Measurements from ENCODE around the gene ELL. TPM values are rescaled to one million over a fixed set of nuclear protein-coding genes. Genes with fewer than 3 reads are reported as not detected.
A peak's percentile ranks its signal among the peaks of the same experiment; 100 is the strongest.

Gene ELL
- total and polyA plus RNA-seq, 9 of the 15 experiments (the other 6 are each of a cell fraction or from before 2014, with no cell fraction given), result 0.24 to 22.5 (median 4.1) TPM

- TF ChIP-seq ARID3B (CRISPR knock-in tag; IDR thresholded peaks at IDR 0.05; ENCODE audit: borderline replicate concordance), result no peak
- TF ChIP-seq, protein P1, sequence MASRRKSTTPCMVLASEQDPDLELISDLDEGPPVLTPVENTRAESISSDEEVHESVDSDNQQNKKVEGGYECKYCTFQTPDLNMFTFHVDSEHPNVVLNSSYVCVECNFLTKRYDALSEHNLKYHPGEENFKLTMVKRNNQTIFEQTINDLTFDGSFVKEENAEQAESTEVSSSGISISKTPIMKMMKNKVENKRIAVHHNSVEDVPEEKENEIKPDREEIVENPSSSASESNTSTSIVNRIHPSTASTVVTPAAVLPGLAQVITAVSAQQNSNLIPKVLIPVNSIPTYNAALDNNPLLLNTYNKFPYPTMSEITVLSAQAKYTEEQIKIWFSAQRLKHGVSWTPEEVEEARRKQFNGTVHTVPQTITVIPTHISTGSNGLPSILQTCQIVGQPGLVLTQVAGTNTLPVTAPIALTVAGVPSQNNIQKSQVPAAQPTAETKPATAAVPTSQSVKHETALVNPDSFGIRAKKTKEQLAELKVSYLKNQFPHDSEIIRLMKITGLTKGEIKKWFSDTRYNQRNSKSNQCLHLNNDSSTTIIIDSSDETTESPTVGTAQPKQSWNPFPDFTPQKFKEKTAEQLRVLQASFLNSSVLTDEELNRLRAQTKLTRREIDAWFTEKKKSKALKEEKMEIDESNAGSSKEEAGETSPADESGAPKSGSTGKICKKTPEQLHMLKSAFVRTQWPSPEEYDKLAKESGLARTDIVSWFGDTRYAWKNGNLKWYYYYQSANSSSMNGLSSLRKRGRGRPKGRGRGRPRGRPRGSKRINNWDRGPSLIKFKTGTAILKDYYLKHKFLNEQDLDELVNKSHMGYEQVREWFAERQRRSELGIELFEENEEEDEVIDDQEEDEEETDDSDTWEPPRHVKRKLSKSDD (conservative IDR thresholded peaks at IDR 0.05; ENCODE audit: low read length), result no peak
- TF ChIP-seq, protein P2, sequence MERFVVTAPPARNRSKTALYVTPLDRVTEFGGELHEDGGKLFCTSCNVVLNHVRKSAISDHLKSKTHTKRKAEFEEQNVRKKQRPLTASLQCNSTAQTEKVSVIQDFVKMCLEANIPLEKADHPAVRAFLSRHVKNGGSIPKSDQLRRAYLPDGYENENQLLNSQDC (CRISPR knock-in tag; IDR thresholded peaks at IDR 0.05), result no peak
- no peak for TF ChIP-seq BDP1 (IDR thresholded peaks at IDR 0.05; ENCODE audit: insufficient read depth, insufficient read length)
- TF ChIP-seq, protein P3, sequence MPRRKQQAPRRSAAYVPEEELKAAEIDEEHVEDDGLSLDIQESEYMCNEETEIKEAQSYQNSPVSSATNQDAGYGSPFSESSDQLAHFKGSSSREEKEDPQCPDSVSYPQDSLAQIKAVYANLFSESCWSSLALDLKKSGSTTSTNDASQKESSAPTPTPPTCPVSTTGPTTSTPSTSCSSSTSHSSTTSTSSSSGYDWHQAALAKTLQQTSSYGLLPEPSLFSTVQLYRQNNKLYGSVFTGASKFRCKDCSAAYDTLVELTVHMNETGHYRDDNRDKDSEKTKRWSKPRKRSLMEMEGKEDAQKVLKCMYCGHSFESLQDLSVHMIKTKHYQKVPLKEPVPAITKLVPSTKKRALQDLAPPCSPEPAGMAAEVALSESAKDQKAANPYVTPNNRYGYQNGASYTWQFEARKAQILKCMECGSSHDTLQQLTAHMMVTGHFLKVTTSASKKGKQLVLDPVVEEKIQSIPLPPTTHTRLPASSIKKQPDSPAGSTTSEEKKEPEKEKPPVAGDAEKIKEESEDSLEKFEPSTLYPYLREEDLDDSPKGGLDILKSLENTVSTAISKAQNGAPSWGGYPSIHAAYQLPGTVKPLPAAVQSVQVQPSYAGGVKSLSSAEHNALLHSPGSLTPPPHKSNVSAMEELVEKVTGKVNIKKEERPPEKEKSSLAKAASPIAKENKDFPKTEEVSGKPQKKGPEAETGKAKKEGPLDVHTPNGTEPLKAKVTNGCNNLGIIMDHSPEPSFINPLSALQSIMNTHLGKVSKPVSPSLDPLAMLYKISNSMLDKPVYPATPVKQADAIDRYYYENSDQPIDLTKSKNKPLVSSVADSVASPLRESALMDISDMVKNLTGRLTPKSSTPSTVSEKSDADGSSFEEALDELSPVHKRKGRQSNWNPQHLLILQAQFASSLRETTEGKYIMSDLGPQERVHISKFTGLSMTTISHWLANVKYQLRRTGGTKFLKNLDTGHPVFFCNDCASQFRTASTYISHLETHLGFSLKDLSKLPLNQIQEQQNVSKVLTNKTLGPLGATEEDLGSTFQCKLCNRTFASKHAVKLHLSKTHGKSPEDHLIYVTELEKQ (CRISPR knock-in tag; IDR thresholded peaks at IDR 0.05), result no peak
- no peak for TF ChIP-seq ZNF184 (CRISPR knock-in tag; IDR thresholded peaks at IDR 0.05)
- peak; percentile 41 for TF ChIP-seq FIP1L1 (IDR thresholded peaks at IDR 0.05; ENCODE audit: low read depth, low read length, poor library complexity, severe bottlenecking)
- no peak for TF ChIP-seq XRCC5 (IDR thresholded peaks at IDR 0.05; ENCODE audit: low read depth, low read length)
- TF ChIP-seq ZBTB33 (CRISPR knock-in tag; IDR thresholded peaks at IDR 0.05), result peak; percentile 8; the same call in 1 of the 2 replicates
- TF ChIP-seq NFE2L1 (tag; IDR thresholded peaks at IDR 0.05; ENCODE audit: borderline replicate concordance, low read depth), result no peak
- no peak for TF ChIP-seq GTF2E2 (tag; IDR thresholded peaks at IDR 0.05)
- TF ChIP-seq, protein P4, sequence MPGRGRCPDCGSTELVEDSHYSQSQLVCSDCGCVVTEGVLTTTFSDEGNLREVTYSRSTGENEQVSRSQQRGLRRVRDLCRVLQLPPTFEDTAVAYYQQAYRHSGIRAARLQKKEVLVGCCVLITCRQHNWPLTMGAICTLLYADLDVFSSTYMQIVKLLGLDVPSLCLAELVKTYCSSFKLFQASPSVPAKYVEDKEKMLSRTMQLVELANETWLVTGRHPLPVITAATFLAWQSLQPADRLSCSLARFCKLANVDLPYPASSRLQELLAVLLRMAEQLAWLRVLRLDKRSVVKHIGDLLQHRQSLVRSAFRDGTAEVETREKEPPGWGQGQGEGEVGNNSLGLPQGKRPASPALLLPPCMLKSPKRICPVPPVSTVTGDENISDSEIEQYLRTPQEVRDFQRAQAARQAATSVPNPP (IDR thresholded peaks at IDR 0.05; ENCODE audit: borderline replicate concordance, insufficient read depth, insufficient read length), result no peak
- no peak for TF ChIP-seq PHF20 (IDR thresholded peaks at IDR 0.05; ENCODE audit: partially characterized antibody)
- TF ChIP-seq MLLT1 (IDR thresholded peaks at IDR 0.05), result no peak
These were observed 105.1 kb downstream of the ELL start (continued) for GRCh38 chr19:18416778-18417249.
